NCI-H1048 (cell line): ENCODE results near the gene GPR25.

ENCODE experiments used
- DNase-seq: peaks from one replicate; lab custom pipeline; 2025; lab: John Stamatoyannopoulos, UW

Gene GPR25

GRCh38 chr1:200912737-200913407 lies 40.1 kb downstream of the GPR25 start:
- DNase-seq: no peak

DNA sequence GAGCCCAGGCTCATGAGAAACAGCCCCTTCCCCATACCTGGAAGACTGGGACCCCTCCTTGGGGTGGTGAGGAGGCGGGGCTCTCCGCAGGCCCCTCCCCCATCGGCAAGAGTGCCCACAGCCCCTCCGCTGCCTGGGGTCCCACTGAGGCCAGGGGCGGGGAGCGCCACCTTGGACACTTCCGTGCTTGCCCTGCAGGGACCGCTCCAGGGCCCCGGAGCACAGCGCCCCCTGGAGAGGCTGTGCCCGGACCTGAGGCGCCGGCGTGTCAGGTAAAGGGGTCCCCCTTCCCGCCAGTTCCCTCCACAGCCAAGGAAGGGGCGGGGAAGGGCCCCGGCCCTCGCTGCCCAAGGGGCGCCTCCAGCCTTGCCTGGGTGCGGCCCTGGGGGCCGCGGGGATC lies 43.4 kb downstream of the GPR25 start:
- no peak for DNase-seq

GRCh38 chr1:200916681-200917080 lies 43.9 kb downstream of the GPR25 start:
- no peak for DNase-seq

DNA sequence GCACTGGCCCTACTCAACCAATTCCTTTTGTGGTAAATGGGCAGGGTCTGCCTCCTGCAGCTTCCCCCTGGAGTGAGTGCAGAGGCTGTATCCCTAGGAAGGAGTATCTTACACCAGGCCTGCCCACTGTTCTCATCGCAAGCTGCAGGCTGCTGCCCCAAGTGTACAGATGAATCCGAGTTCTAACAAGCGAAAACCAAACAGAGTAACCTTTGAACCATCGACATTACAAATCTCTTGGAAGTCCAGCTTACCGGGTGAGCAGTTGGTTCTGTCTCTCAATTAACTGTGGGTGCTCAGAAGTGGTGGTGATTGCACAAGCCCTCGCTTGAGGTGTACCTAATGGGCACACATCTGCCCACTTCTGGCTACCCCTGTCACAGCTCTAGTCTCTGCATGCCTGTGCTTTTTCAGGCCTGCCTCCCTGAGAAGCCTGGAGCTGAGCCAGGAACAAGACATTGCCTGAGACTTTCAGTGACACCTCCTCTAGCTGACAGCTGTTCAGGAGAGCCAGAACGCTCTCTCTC lies 44.6 kb downstream of the GPR25 start:
- no peak for DNase-seq

DNA sequence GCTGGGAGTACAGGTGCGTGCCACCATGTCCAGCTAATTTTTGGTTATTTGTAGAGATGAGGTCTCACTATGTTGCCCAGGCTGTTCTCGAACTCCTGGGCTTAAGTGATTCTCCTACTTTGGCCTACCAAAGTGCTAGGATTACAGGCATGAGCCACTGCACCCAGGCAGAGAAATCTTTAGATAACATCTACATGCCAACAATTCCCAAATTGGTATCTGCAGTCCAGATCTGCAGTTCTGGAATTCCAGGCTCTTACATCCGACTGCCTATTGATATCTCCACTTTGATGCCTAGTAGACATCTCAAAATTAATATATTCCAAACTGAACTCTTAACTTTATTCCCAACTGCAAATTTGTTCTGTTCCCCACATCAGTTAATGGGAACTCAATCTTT lies 45.2 kb downstream of the GPR25 start:
- DNase-seq: no peak

DNA sequence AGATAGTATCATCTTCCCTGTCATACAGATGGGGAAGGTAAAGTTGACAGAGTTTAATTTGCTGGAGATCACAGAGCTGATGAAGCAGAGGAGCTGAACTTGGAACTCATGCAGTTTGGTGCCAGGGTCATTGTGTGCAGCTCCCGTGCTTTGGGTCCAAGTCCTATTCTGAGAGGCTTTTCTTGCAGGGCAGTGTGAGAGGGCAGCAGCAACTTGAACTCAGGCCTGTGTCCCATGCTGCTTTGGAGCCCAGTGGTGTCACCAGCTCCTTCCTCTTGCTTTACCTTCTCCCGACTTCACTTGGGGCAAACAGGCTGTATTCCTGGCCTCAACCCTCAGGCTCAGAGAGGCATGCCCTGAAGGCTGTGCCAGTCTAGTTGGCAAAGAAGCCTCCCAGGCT lies 46.6 kb downstream of the GPR25 start:
- DNase-seq: no peak

DNA sequence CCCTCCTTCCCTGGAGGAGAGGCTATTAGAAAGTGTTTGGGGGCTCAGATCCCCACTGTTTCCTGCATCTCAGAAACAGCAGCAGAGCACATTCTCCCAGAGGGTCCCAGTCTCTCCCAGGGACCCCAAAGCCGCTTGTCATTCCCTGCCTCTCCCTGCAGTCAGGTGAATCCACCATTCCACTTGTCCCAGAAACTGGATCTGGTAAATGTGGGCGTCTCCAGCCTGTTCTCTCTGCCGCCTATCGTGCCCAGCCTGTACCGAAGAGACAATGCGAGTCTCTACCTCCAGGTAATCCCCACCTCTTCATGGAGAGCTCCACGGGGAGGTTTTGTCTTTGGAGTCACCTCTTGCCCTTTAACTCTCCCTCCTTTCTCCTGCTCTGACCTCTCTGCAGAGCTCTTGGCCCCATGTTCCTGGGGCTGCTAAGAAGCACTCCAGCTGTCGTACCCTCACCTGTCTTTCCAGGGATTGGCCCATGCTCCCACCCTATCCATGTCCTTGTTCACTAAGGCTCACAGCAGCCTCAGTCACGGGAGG lies 48.9 kb downstream of the GPR25 start:
- DNase-seq: no peak

DNA sequence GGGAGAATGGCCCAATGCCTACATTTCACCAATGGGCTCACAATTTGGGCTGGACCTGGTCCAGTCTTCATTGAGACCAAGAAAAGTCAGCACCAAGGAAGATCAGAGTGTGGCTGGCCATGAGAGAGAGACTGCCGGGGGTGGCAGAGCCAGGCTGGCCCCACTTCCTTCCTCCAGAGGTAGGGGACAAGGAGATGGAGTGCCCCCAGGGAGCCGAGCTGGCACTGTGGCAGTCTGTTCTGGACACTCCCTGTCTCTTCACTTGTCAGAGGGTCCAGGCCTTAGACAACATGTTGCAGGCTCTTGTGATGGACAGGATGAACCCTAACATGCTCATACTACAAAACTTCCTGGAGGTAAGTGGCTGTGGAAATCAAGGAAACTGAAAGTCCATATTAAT lies 49.6 kb downstream of the GPR25 start:
- no peak for DNase-seq

DNA sequence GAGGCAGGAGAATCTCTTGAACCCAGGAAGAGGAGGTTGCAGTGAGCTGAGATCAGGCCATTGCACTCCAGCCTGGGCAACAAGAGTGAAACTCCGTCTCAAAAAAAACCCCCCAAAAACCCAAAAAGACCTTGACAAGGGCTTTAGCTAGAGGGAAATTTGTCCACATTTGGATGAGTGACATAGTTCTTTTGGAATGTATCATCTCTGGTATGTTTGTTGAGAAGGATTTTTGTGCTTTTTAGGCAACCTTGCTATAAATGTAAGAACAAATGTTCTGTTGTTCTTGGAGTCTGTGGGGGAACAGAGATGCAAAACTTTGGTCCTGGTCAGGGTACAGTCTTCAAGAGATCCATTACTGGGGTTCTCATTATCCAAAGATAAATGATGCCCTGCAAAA lies 50.8 kb downstream of the GPR25 start:
- DNase-seq: no peak
